Measurements from ENCODE around the gene PRPS2. TPM values are rescaled to one million over a fixed set of nuclear protein-coding genes. Genes with fewer than 3 reads are reported as not detected.

Gene PRPS2
- total and polyA plus RNA-seq, 2 of the 8 experiments (the other 6 are each of a cell fraction or from before 2014, with no cell fraction given), result 11.8 to 31.4 TPM

DNA sequence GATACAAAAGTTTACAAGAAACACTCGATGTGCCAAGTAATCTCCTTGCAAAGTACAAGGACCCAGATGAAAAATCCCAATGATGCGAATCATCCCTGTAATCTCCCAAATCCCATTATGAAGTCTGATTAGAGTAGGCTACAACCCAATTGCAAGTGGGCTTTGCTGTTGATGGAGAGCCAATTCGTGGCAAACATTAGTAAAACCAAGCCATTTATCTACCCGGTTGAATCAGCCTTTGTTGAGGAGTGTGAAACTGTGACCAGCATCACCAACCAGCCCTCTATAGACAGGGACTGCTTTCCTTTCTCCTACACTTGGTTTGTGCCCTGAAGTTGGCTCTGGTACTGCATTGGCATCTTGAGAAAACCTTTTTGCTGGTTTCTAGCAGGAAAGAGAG lies 1.2 kb upstream of the PRPS2 start (continued):
- TF ChIP-seq, protein P1, sequence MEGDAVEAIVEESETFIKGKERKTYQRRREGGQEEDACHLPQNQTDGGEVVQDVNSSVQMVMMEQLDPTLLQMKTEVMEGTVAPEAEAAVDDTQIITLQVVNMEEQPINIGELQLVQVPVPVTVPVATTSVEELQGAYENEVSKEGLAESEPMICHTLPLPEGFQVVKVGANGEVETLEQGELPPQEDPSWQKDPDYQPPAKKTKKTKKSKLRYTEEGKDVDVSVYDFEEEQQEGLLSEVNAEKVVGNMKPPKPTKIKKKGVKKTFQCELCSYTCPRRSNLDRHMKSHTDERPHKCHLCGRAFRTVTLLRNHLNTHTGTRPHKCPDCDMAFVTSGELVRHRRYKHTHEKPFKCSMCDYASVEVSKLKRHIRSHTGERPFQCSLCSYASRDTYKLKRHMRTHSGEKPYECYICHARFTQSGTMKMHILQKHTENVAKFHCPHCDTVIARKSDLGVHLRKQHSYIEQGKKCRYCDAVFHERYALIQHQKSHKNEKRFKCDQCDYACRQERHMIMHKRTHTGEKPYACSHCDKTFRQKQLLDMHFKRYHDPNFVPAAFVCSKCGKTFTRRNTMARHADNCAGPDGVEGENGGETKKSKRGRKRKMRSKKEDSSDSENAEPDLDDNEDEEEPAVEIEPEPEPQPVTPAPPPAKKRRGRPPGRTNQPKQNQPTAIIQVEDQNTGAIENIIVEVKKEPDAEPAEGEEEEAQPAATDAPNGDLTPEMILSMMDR (IDR thresholded peaks at IDR 0.05; ENCODE audit: control extremely low read depth in 1 of 3, insufficient read depth in 1 of 3, low read depth in 1 of 3, low read length in 3 of 3), result no peak
- TF ChIP-seq RBBP5 (IDR thresholded peaks at IDR 0.05; ENCODE audit: borderline replicate concordance, low read depth, low read length) (no peak), CTBP2 (IDR thresholded peaks at IDR 0.05; ENCODE audit: borderline replicate concordance, insufficient read depth, insufficient read length, low read length) (no peak), ZNF274 (IDR thresholded peaks at IDR 0.05; ENCODE audit: borderline replicate concordance, extremely low read depth, low read length) (no peak), BACH1 (IDR thresholded peaks at IDR 0.05; ENCODE audit: low read length) (no peak)
